ENCODE measurements around the gene DOLPP1. TPM values are rescaled to one million over a fixed set of nuclear protein-coding genes. Genes with fewer than 3 reads are reported as not detected.

DOLPP1 gene
- total and polyA plus RNA-seq, 2 of the 13 experiments (the other 11 are each of a cell fraction or from before 2014, with no cell fraction given), result 21.0 to 34.1 TPM

DNA sequence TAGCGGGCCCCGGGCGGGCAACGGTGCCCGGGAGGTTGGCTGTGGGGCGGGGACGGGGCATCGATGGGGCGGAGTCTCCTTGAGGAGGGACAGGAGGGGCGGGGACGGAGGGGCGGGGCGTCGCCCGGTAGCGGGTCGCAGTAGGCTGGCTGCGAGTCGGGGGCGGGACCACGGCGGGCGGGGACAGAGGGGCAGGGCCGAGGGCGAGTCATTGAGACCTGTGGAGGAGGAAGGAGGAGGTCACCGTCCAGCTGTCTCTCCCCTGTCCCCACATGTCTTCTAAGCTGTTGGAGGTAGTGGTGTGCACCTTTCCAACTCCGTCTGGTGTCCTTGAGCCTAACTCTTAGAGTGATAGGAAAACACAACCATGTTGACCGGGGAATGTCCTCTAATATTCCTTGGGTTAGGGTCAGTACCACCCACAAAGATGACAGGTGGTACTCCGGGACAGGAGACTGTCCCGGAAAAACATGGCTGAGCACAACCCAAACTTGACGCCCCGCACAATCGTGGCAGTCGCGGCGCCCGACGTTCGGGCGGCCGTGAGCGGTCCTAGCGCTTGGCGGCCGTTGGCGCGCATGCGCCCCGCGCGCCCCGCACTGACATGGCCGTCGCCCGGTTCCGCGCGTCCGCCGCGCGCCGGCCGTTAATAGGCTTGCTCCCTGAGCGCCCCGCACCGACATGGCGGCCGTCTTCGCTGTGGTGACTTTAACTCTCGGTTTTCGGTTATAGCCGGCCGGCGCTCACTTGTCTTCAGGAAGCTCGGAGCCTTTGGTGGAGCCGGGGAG is 30.0 kb downstream of the DOLPP1 start, which contains the start of the genes CRAT and PTPA (continued):
- TF ChIP-seq NRL (CRISPR knock-in tag; IDR thresholded peaks at IDR 0.05; ENCODE audit: borderline replicate concordance) (no peak), ZNF513 (CRISPR knock-in tag; conservative IDR thresholded peaks at IDR 0.05) (0 out of 2 replicates have a peak, but pooled peaks have one; percentile 60), MIER2 (CRISPR knock-in tag; IDR thresholded peaks at IDR 0.05) (0 out of 2 replicates have a peak, but pooled peaks have one; percentile 19), ZNF878 (CRISPR knock-in tag; IDR thresholded peaks at IDR 0.05) (0 out of 2 replicates have a peak, but pooled peaks have one; percentile 43), ZNF564 (CRISPR knock-in tag; IDR thresholded peaks at IDR 0.05) (peak; percentile 34), ZNF160 (CRISPR knock-in tag; IDR thresholded peaks at IDR 0.05) (peak; percentile 2; the same call in 1 of the 2 replicates), ETV5 (CRISPR knock-in tag; IDR thresholded peaks at IDR 0.05; ENCODE audit: borderline replicate concordance) (0 out of 2 replicates have a peak, but pooled peaks have one; percentile 17), ZFP37 (CRISPR knock-in tag; IDR thresholded peaks at IDR 0.05; ENCODE audit: borderline replicate concordance) (peak; percentile 39; the same call in 1 of the 2 replicates), PHF21A (CRISPR knock-in tag; IDR thresholded peaks at IDR 0.05) (peak; percentile 59), LCORL (IDR thresholded peaks at IDR 0.05) (no peak), LCORL (CRISPR knock-in tag; IDR thresholded peaks at IDR 0.05) (peak; percentile 24; the same call in 1 of the 2 replicates), PHF8 (CRISPR knock-in tag; IDR thresholded peaks at IDR 0.05) (peak; percentile 87), ELF3 (CRISPR knock-in tag; IDR thresholded peaks at IDR 0.05) (peak; percentile 22; the same call in 1 of the 2 replicates), ZBTB42 (CRISPR knock-in tag; IDR thresholded peaks at IDR 0.05) (no peak), ZIK1 (CRISPR knock-in tag; IDR thresholded peaks at IDR 0.05; ENCODE audit: borderline replicate concordance, low read depth) (peak; percentile 24; the same call in 1 of the 2 replicates), CBFB (CRISPR knock-in tag; IDR thresholded peaks at IDR 0.05) (peak; percentile 56; the same call in 1 of the 2 replicates), ZNF761 (CRISPR knock-in tag; conservative IDR thresholded peaks at IDR 0.05) (no peak), CCDC6 (CRISPR knock-in tag; IDR thresholded peaks at IDR 0.05) (peak; percentile 68; the same call in 1 of the 2 replicates), RFXANK (CRISPR knock-in tag; IDR thresholded peaks at IDR 0.05) (peak; percentile 34; the same call in 1 of the 2 replicates), ZNF816 (CRISPR knock-in tag; IDR thresholded peaks at IDR 0.05; ENCODE audit: borderline replicate concordance) (peak; percentile 90; the same call in 1 of the 2 replicates), ETV6 (CRISPR knock-in tag; conservative IDR thresholded peaks at IDR 0.05) (no peak; the same call in 1 of the 2 replicates), MATR3 (CRISPR knock-in tag; IDR thresholded peaks at IDR 0.05) (no peak)
- TF ChIP-seq, protein P1, sequence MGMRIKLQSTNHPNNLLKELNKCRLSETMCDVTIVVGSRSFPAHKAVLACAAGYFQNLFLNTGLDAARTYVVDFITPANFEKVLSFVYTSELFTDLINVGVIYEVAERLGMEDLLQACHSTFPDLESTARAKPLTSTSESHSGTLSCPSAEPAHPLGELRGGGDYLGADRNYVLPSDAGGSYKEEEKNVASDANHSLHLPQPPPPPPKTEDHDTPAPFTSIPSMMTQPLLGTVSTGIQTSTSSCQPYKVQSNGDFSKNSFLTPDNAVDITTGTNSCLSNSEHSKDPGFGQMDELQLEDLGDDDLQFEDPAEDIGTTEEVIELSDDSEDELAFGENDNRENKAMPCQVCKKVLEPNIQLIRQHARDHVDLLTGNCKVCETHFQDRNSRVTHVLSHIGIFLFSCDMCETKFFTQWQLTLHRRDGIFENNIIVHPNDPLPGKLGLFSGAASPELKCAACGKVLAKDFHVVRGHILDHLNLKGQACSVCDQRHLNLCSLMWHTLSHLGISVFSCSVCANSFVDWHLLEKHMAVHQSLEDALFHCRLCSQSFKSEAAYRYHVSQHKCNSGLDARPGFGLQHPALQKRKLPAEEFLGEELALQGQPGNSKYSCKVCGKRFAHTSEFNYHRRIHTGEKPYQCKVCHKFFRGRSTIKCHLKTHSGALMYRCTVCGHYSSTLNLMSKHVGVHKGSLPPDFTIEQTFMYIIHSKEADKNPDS (CRISPR knock-in tag; IDR thresholded peaks at IDR 0.05), result no peak
- TF ChIP-seq, protein P2, sequence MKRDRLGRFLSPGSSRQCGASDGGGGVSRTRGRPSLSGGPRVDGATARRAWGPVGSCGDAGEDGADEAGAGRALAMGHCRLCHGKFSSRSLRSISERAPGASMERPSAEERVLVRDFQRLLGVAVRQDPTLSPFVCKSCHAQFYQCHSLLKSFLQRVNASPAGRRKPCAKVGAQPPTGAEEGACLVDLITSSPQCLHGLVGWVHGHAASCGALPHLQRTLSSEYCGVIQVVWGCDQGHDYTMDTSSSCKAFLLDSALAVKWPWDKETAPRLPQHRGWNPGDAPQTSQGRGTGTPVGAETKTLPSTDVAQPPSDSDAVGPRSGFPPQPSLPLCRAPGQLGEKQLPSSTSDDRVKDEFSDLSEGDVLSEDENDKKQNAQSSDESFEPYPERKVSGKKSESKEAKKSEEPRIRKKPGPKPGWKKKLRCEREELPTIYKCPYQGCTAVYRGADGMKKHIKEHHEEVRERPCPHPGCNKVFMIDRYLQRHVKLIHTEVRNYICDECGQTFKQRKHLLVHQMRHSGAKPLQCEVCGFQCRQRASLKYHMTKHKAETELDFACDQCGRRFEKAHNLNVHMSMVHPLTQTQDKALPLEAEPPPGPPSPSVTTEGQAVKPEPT (CRISPR knock-in tag; IDR thresholded peaks at IDR 0.05; ENCODE audit: low read depth), result no peak
- TF ChIP-seq, protein P3, sequence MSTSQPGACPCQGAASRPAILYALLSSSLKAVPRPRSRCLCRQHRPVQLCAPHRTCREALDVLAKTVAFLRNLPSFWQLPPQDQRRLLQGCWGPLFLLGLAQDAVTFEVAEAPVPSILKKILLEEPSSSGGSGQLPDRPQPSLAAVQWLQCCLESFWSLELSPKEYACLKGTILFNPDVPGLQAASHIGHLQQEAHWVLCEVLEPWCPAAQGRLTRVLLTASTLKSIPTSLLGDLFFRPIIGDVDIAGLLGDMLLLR (CRISPR knock-in tag; IDR thresholded peaks at IDR 0.05), result peak; percentile 12; the same call in 1 of the 2 replicates

All from HepG2 (cell line).